ENCODE results near the gene TAS2R50. TPM values are rescaled to one million over a fixed set of nuclear protein-coding genes. Genes with fewer than 3 reads are reported as not detected.

Gene TAS2R50
- total and polyA plus RNA-seq, 4 donors, result 0.89 to 7.8 TPM; not detected in 2

GRCh38 chr12:10966314-10966713 is 20.4 kb downstream of the TAS2R50 start:
- H3K27me3 ChIP-seq (ENCODE audit: control insufficient read depth in 4 of 4, insufficient read depth in 4 of 4, low read length in 3 of 4), result no peaks in the 10 kb centered on the region
- no peak overlapping the region for H3K27ac ChIP-seq (ENCODE audit: low read depth in 1 of 2, low read length in 2 of 2)
- TF ChIP-seq ZBTB33 (IDR thresholded peaks at IDR 0.05), result no peak
- TF ChIP-seq NR2F2 (IDR thresholded peaks at IDR 0.05), result no peak
- no peak for TF ChIP-seq GABPA (IDR thresholded peaks at IDR 0.05 in 1 of 2, conservative IDR thresholded peaks at IDR 0.05 in 1 of 2)
- TF ChIP-seq TAF1 (conservative IDR thresholded peaks at IDR 0.05), result no peak
- TF ChIP-seq HNF4A (conservative IDR thresholded peaks at IDR 0.05), result no peak
- no peak overlapping the region for H3K9ac ChIP-seq (ENCODE audit: low read depth in 1 of 2, low read length in 2 of 2)
- peaks cover 0 to 5% (median 3%) of the 10 kb centered on the region in 4 donors for H3K4me1 ChIP-seq (ENCODE audit: control insufficient read depth in 4 of 4, insufficient read depth in 4 of 4, low read length in 3 of 4)
- no peak overlapping the region for H3K4me3 ChIP-seq (ENCODE audit: low read depth in 1 of 3, low read length in 3 of 3)
- no peaks in the 10 kb centered on the region for H3K9me3 ChIP-seq (ENCODE audit: control insufficient read depth in 4 of 4, low read length in 3 of 4)
- no peaks in the 10 kb centered on the region for H3K36me3 ChIP-seq (ENCODE audit: control insufficient read depth in 4 of 4, insufficient read depth in 3 of 4, low read depth in 1 of 4, low read length in 3 of 4)
- DNase-seq (ENCODE audit: low spot score), result no peak

GRCh38 chr12:10965476-10965875 is 21.2 kb downstream of the TAS2R50 start:
- no peak for DNase-seq (ENCODE audit: low spot score)
- H3K4me1 ChIP-seq (ENCODE audit: control insufficient read depth in 4 of 4, insufficient read depth in 4 of 4, low read length in 3 of 4), result peaks cover 0 to 5% (median 3%) of the 10 kb centered on the region in 4 donors

GRCh38 chr12:10960211-10960610 is 26.5 kb downstream of the TAS2R50 start:
- Histone ChIP-seq H3K9me3 (ENCODE audit: control insufficient read depth in 4 of 4, low read length in 3 of 4) (no peaks in the 10 kb centered on the region), H3K27ac (ENCODE audit: low read depth in 1 of 2, low read length in 2 of 2) (no peak overlapping the region), H3K4me3 (ENCODE audit: low read depth in 1 of 3, low read length in 3 of 3) (no peak overlapping the region), H3K4me1 (ENCODE audit: control insufficient read depth in 4 of 4, insufficient read depth in 4 of 4, low read length in 3 of 4) (no peaks in the 10 kb centered on the region), H3K9ac (ENCODE audit: low read depth in 1 of 2, low read length in 2 of 2) (no peak overlapping the region), H3K27me3 (ENCODE audit: control insufficient read depth in 4 of 4, insufficient read depth in 4 of 4, low read length in 3 of 4) (no peaks in the 10 kb centered on the region), H3K36me3 (ENCODE audit: control insufficient read depth in 4 of 4, insufficient read depth in 3 of 4, low read depth in 1 of 4, low read length in 3 of 4) (no peaks in the 10 kb centered on the region)
- WGBS, result 78% methylated on average over 4 of the region's 4 CpGs
- DNase-seq (ENCODE audit: low spot score), result no peak
- no peak for TF ChIP-seq GABPA (IDR thresholded peaks at IDR 0.05 in 1 of 2, conservative IDR thresholded peaks at IDR 0.05 in 1 of 2)
- no peak for TF ChIP-seq REST (IDR thresholded peaks at IDR 0.05)
- TF ChIP-seq RXRA (IDR thresholded peaks at IDR 0.05), result no peak
- TF ChIP-seq HNF4A (conservative IDR thresholded peaks at IDR 0.05), result no peak
- no peak for TF ChIP-seq RAD21 (IDR thresholded peaks at IDR 0.05)
- no peak for TF ChIP-seq MAX (IDR thresholded peaks at IDR 0.05)
- no peak for TF ChIP-seq YY1 (IDR thresholded peaks at IDR 0.05)

More at GRCh38 chr12:10965476-10965875, 21.2 kb downstream of the TAS2R50 start:
- no peaks in the 10 kb centered on the region for H3K27me3 ChIP-seq (ENCODE audit: control insufficient read depth in 4 of 4, insufficient read depth in 4 of 4, low read length in 3 of 4)
- WGBS, result 72% methylated on average over 1 of the region's 1 CpG
- TF ChIP-seq JUND (IDR thresholded peaks at IDR 0.05) (no peak), CTCF (IDR thresholded peaks at IDR 0.05; ENCODE audit: low read depth, low read length, missing input control) (no peak)
- H3K9ac ChIP-seq (ENCODE audit: low read depth in 1 of 2, low read length in 2 of 2), result no peak overlapping the region
- no peak overlapping the region for H3K4me3 ChIP-seq (ENCODE audit: low read depth in 1 of 3, low read length in 3 of 3)
- no peak overlapping the region for H3K27ac ChIP-seq (ENCODE audit: low read depth in 1 of 2, low read length in 2 of 2)
- no peaks in the 10 kb centered on the region for H3K9me3 ChIP-seq (ENCODE audit: control insufficient read depth in 4 of 4, low read length in 3 of 4)
- H3K36me3 ChIP-seq (ENCODE audit: control insufficient read depth in 4 of 4, insufficient read depth in 3 of 4, low read depth in 1 of 4, low read length in 3 of 4), result no peaks in the 10 kb centered on the region
